ENCODE data around the gene CORO2A. TPM values are rescaled to one million over a fixed set of nuclear protein-coding genes. Genes with fewer than 3 reads are reported as not detected.

Gene CORO2A
- total RNA-seq, 1 donor from 2014 or later, result 0.96 TPM

GRCh38 chr9:98150164-98150563 lies 42.3 kb downstream of the CORO2A start:
- Mint-ChIP-seq H3K27me3 (ENCODE audit: low read depth) (peaks cover 2% of the 10 kb centered on the region), H3K9me3 (no peaks in the 10 kb centered on the region), H3K4me3 (ENCODE audit: low read depth) (no peak overlapping the region), H3K36me3 (ENCODE audit: low read depth) (no peaks in the 10 kb centered on the region), H3K4me1 (ENCODE audit: low read depth) (peaks cover 9% of the 10 kb centered on the region), H3K27ac (no peak overlapping the region)
- DNase-seq (ENCODE audit: low spot score), result no peak
- intact Hi-C loops (cut with micrococcal nuclease), result no loop called here

GRCh38 chr9:98149422-98149821 lies 43.0 kb downstream of the CORO2A start:
- DNase-seq (ENCODE audit: low spot score), result no peak
- peaks cover 9% of the 10 kb centered on the region for H3K4me1 Mint-ChIP-seq (ENCODE audit: low read depth)
- H3K9me3 Mint-ChIP-seq, result no peaks in the 10 kb centered on the region
- no peak overlapping the region for H3K27ac Mint-ChIP-seq
- H3K36me3 Mint-ChIP-seq (ENCODE audit: low read depth), result no peaks in the 10 kb centered on the region
- intact Hi-C loops (cut with micrococcal nuclease), result no loop called here
- no peak overlapping the region for H3K4me3 Mint-ChIP-seq (ENCODE audit: low read depth)
- peaks cover 2% of the 10 kb centered on the region for H3K27me3 Mint-ChIP-seq (ENCODE audit: low read depth)

- Mint-ChIP-seq H3K9me3 (no peaks in the 10 kb centered on the region), H3K27ac (no peak overlapping the region), H3K4me3 (ENCODE audit: low read depth) (no peak overlapping the region), H3K27me3 (ENCODE audit: low read depth) (peaks cover 2% of the 10 kb centered on the region), H3K4me1 (ENCODE audit: low read depth) (peaks cover 9% of the 10 kb centered on the region), H3K36me3 (ENCODE audit: low read depth) (no peaks in the 10 kb centered on the region)
- intact Hi-C loops (cut with micrococcal nuclease), result no loop called here
- no peak for DNase-seq (ENCODE audit: low spot score)
Observed at GRCh38 chr9:98148486-98148885, 44.0 kb downstream of the CORO2A start.

- H3K27ac Mint-ChIP-seq, result no peak overlapping the region
- intact Hi-C loops (cut with micrococcal nuclease), result no loop called here
Observed at GRCh38 chr9:98147582-98147981, 44.9 kb downstream of the CORO2A start.

GRCh38 chr9:98146101-98146991 lies 46.1 kb downstream of the CORO2A start:
- intact Hi-C loops (cut with micrococcal nuclease), result no loop called here
- H3K27ac Mint-ChIP-seq, result no peak overlapping the region
- H3K4me3 Mint-ChIP-seq (ENCODE audit: low read depth), result no peak overlapping the region
- H3K27me3 Mint-ChIP-seq (ENCODE audit: low read depth), result peaks cover 2% of the 10 kb centered on the region
- no peak for DNase-seq (ENCODE audit: low spot score)
- no peaks in the 10 kb centered on the region for H3K36me3 Mint-ChIP-seq (ENCODE audit: low read depth)
- peaks cover 9% of the 10 kb centered on the region for H3K4me1 Mint-ChIP-seq (ENCODE audit: low read depth)
- H3K9me3 Mint-ChIP-seq, result no peaks in the 10 kb centered on the region

More at GRCh38 chr9:98147582-98147981, 44.9 kb downstream of the CORO2A start:
- Mint-ChIP-seq H3K4me1 (ENCODE audit: low read depth) (peaks cover 9% of the 10 kb centered on the region), H3K36me3 (ENCODE audit: low read depth) (no peaks in the 10 kb centered on the region), H3K4me3 (ENCODE audit: low read depth) (no peak overlapping the region), H3K27me3 (ENCODE audit: low read depth) (peaks cover 2% of the 10 kb centered on the region), H3K9me3 (no peaks in the 10 kb centered on the region)
- DNase-seq (ENCODE audit: low spot score), result no peak

- intact Hi-C loops (cut with micrococcal nuclease), result no loop called here
- Mint-ChIP-seq H3K27ac (no peak overlapping the region), H3K9me3 (no peaks in the 10 kb centered on the region), H3K4me1 (ENCODE audit: low read depth) (peaks cover 7% of the 10 kb centered on the region), H3K4me3 (ENCODE audit: low read depth) (no peak overlapping the region), H3K36me3 (ENCODE audit: low read depth) (no peaks in the 10 kb centered on the region), H3K27me3 (ENCODE audit: low read depth) (no peaks in the 10 kb centered on the region)
- DNase-seq (ENCODE audit: low spot score), result no peak
Observed at GRCh38 chr9:98144631-98145030, 47.8 kb downstream of the CORO2A start.

GRCh38 chr9:98144076-98144475 lies 48.4 kb downstream of the CORO2A start:
- H3K36me3 Mint-ChIP-seq (ENCODE audit: low read depth), result no peaks in the 10 kb centered on the region
- peaks cover 7% of the 10 kb centered on the region for H3K4me1 Mint-ChIP-seq (ENCODE audit: low read depth)
- intact Hi-C loops (cut with micrococcal nuclease), result no loop called here
- H3K27ac Mint-ChIP-seq, result no peak overlapping the region
- DNase-seq (ENCODE audit: low spot score), result no peak
- H3K9me3 Mint-ChIP-seq, result no peaks in the 10 kb centered on the region
- H3K4me3 Mint-ChIP-seq (ENCODE audit: low read depth), result no peak overlapping the region
- no peaks in the 10 kb centered on the region for H3K27me3 Mint-ChIP-seq (ENCODE audit: low read depth)

GRCh38 chr9:98142925-98143481 lies 49.4 kb downstream of the CORO2A start:
- DNase-seq (ENCODE audit: low spot score), result no peak
- no peaks in the 10 kb centered on the region for H3K36me3 Mint-ChIP-seq (ENCODE audit: low read depth)
- no peaks in the 10 kb centered on the region for H3K27me3 Mint-ChIP-seq (ENCODE audit: low read depth)
- intact Hi-C loops (cut with micrococcal nuclease), result no loop called here
- H3K4me1 Mint-ChIP-seq (ENCODE audit: low read depth), result peaks cover 7% of the 10 kb centered on the region
- H3K9me3 Mint-ChIP-seq, result no peaks in the 10 kb centered on the region
- no peak overlapping the region for H3K4me3 Mint-ChIP-seq (ENCODE audit: low read depth)
- H3K27ac Mint-ChIP-seq, result no peak overlapping the region

- H3K27me3 Mint-ChIP-seq (ENCODE audit: low read depth), result no peaks in the 10 kb centered on the region
- H3K4me1 Mint-ChIP-seq (ENCODE audit: low read depth), result peaks cover 4% of the 10 kb centered on the region
- intact Hi-C loops (cut with micrococcal nuclease), result no loop called here
- no peaks in the 10 kb centered on the region for H3K36me3 Mint-ChIP-seq (ENCODE audit: low read depth)
- H3K27ac Mint-ChIP-seq, result no peak overlapping the region
- DNase-seq (ENCODE audit: low spot score), result no peak
- no peak overlapping the region for H3K4me3 Mint-ChIP-seq (ENCODE audit: low read depth)
- no peaks in the 10 kb centered on the region for H3K9me3 Mint-ChIP-seq
Observed at GRCh38 chr9:98142182-98142907, 50.1 kb downstream of the CORO2A start.

GRCh38 chr9:98140503-98140902 lies 51.9 kb downstream of the CORO2A start:
- Mint-ChIP-seq H3K4me1 (ENCODE audit: low read depth) (no peaks in the 10 kb centered on the region), H3K27me3 (ENCODE audit: low read depth) (no peaks in the 10 kb centered on the region), H3K36me3 (ENCODE audit: low read depth) (no peaks in the 10 kb centered on the region), H3K4me3 (ENCODE audit: low read depth) (no peak overlapping the region), H3K9me3 (no peaks in the 10 kb centered on the region), H3K27ac (no peak overlapping the region)
- intact Hi-C loops (cut with micrococcal nuclease), result no loop called here
- DNase-seq (ENCODE audit: low spot score), result no peak

- no peaks in the 10 kb centered on the region for H3K27me3 Mint-ChIP-seq (ENCODE audit: low read depth)
- intact Hi-C loops (cut with micrococcal nuclease), result no loop called here
- H3K4me3 Mint-ChIP-seq (ENCODE audit: low read depth), result no peak overlapping the region
- H3K4me1 Mint-ChIP-seq (ENCODE audit: low read depth), result no peaks in the 10 kb centered on the region
- no peaks in the 10 kb centered on the region for H3K36me3 Mint-ChIP-seq (ENCODE audit: low read depth)
- H3K9me3 Mint-ChIP-seq, result no peaks in the 10 kb centered on the region
- DNase-seq (ENCODE audit: low spot score), result no peak
- H3K27ac Mint-ChIP-seq, result no peak overlapping the region
Observed at GRCh38 chr9:98136489-98136888, 55.9 kb downstream of the CORO2A start.

GRCh38 chr9:98135938-98136337 lies 56.5 kb downstream of the CORO2A start:
- Mint-ChIP-seq H3K27ac (no peak overlapping the region), H3K4me1 (ENCODE audit: low read depth) (no peaks in the 10 kb centered on the region), H3K36me3 (ENCODE audit: low read depth) (no peaks in the 10 kb centered on the region), H3K9me3 (no peaks in the 10 kb centered on the region), H3K4me3 (ENCODE audit: low read depth) (no peak overlapping the region), H3K27me3 (ENCODE audit: low read depth) (no peaks in the 10 kb centered on the region)
- no peak for DNase-seq (ENCODE audit: low spot score)
- intact Hi-C loops (cut with micrococcal nuclease), result no loop called here

- Mint-ChIP-seq H3K36me3 (ENCODE audit: low read depth) (no peaks in the 10 kb centered on the region), H3K4me1 (ENCODE audit: low read depth) (no peaks in the 10 kb centered on the region), H3K27me3 (ENCODE audit: low read depth) (no peaks in the 10 kb centered on the region), H3K9me3 (no peaks in the 10 kb centered on the region), H3K4me3 (ENCODE audit: low read depth) (no peak overlapping the region), H3K27ac (no peak overlapping the region)
- intact Hi-C loops (cut with micrococcal nuclease), result no loop called here
- DNase-seq (ENCODE audit: low spot score), result no peak
Observed at GRCh38 chr9:98135558-98135934, 56.9 kb downstream of the CORO2A start.
